OCI-M2 (cell line): ENCODE results near the gene NLRC5.
"Not testable (repeated sequence)": the region's sequence is repeated elsewhere in the genome, so short reads cannot be mapped to it uniquely, and the experiment has no call there.

ENCODE experiments used
- DNase-seq: peaks from one replicate; lab custom pipeline; 2025; ENCODE audit not compliant: unreplicated experiment; lab: John Stamatoyannopoulos, UW

The NLRC5 gene

DNA sequence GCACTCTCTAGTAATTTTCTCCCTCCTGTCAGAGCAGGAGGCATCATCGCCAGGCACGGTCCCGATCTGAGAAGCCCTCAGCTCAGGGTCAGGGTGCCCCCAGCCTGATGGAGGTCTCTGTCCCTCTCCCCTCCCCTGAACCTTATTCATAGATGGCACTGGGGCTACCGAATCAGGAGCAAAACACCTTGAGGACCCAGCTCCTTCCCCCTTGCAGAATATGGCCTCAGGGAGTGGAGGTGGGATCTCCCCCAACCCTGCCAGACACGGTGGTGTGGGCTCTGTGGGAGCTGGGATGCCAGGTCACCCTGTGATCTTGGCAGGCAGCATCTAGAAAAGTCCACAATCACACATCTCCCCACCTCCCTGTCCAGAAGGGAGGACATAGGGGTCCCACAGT, 105.6 kb downstream of the NLRC5 start:
- no peak for DNase-seq

DNA sequence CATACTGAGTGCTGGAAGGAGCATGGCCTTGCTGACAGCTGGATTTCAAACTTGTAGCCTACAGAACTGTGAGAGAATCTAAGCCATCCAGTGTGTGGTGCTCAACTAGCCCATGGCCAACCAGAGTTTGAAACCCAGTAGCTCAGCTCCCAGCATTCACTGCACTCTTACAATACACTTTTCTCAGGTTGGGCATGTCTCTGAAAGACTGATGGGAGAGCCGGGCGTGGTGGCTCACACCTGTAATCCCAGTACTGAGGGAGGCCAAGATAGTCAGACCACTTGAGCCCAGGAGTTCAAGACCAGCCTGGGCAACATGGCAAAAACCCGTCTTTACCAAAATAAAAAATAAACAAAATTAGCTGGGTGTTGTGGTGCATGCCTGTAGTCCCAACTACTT, 106.8 kb downstream of the NLRC5 start:
- no peak for DNase-seq

DNA sequence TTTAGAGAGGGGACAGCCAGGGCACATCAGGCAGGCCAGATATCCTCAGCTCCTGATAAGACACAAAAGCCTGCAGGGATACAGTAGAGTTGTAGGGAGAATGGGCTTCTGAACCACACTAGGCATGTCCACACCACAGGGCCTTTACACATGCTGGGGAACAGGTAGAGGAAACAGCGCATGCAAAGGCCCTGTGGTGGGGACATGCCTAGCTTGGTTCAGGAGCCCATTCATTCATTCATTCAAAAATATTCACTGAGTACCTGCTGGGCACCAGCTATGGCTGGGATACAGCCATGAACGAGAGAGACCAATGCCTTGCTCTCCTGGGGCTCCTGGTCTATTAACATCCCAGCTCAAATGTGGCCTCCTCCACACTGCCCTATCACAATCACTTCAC, 107.4 kb downstream of the NLRC5 start:
- no peak for DNase-seq

DNA sequence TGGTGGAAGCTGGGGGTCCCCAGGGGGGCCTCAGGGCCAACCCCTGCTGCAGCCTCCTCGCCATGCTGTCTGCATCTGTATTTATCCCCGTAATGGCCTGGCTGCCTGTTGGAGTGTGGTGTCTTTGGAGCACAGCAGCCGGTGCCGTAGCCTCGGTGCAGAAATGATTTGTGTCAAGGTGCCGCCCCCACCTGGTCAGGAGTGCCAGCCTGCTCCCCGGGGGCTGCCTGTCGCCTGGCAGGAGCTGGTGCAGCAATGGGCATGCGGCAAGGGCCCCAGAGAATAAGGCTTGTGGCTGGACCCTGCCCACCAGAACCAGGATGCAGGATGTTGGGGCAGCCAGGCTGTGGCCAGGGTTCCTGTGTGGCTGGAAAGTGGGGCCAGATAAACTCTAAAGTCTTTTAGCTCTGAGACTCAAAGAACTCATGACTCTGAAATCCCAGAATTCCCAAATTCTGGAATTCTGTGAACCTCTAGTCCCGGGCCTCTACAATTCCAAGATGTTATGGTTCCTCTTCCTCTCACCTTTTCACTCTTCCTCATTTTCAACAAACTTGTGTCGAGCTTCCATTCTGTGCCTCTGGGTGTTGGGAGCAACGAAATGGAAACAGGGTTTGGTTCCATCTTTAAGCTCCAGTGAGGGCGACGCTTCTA, 109.0 kb downstream of the NLRC5 start:
- DNase-seq: no peak

DNA sequence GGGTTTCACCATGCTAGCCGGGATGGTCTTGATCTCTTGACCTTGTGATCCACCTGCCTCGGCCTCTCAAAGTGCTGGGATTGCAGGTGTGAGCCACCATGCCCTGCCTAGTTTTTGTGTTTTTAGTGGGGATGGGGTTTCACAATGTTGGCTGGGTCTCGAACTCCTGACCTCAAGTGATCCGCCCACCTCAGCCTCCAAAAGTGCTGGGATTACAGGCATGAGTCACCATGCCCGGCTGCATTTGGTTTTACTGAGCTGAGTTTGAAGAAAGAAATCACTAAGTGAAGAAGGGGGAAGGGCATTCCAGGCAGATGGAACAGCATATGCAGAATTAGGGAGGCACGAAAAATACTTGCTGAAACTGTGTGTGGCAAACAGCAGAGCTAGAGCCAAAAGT, 110.6 kb downstream of the NLRC5 start:
- not testable (repeated sequence) for DNase-seq

DNA sequence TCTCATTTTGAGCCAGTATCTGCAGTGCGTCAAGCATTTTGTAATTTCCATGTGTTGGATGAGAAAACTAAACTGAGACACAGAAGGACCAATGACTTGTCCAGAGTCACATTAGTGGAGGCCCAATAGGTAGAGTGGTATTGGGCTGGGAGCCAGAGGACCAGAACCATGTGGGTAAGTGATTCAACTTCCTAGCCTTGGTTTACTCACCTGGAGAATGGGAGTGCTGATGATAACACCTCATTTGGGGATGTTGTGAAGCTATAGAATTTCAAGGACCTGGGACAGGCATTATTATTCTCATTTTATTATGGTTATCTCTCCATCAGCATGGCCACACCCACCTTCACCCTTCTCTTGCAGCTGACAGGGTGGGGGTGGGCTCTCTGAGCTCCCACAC, 111.1 kb downstream of the NLRC5 start:
- no peak for DNase-seq

DNA sequence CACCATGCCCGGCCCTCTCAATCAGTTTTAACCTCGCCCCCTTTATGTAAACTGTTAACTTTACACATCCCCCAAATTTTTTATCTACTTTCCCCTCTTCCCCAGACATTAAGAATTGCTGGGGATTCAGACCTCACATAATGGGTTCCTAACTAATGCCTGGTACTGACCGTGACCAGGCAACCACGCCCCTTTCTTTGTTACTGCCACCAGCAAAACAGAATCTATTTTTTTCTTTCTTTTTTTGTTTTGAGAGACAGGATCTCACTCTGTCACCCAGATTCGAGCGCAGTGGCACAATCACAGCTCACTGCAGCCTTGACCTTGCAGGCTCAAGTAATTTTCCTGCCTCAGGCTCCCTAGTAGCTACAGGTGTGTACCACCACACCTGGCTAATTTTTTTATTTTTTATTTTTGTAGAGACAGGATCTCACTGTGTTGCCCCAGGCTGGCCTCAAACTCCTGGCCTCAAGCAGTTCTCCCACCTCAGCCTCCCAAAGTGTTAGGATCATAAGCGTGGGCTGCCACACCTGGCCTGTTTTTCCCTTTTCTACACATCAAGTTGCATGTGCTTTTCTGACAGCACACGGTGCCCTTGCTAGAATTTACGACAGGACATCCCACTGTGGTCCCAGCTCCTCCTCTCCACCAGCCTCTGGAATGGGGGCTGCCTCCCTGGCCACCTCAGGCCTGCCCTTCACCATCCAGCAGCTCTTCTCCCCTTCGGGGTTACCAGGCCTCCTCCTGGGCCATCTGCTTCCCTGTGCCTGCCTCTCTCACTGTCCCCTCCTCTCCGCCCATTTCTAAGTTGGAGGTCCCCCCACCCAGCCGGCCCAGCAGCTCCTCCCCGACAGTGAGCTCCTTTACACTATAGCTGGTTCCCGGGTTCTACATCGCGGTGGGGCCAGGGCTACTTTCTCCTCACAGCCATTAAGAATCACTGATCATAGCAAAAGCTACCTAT, 113.8 kb downstream of the NLRC5 start:
- DNase-seq: no peak

DNA sequence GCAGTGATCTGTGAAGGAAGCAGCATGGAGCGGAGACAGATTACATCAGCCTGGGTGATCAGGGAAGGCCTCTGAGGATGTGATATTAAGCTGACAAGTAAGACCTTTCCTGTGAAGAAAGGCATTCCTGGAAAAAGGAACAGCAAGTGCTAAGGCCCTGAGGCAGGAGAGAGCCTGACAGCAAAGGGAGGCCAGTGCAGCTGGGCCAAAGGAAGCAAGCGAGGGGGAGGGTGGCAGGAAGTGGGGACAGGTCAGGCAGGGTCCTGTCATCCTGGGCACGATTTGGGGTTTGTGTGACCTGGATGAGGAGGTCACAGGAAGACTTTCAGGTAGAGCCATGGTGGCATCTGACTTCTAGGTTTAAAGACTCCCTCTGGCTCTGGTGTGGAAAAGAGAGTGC, 115.3 kb downstream of the NLRC5 start:
- DNase-seq: no peak

DNA sequence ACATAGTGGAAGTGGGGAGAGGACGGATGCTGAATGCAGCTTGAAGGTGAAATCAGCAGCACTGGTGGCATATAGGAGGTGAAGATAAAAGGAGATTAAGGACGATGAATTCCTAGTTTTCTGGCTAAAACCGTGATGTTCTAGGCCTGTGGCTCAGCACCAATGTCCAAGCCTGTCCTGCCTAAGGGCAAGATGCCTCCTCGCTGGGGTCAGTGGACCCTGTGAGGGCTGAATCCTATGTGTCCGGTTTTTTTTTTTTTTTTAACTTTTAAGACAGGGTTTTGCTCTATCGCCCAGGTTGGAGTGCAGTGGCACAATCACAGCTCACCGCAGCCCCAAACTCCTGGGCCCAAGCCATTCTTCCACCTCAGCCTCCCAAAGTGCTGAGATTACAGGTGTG, 115.8 kb downstream of the NLRC5 start:
- no peak for DNase-seq

DNA sequence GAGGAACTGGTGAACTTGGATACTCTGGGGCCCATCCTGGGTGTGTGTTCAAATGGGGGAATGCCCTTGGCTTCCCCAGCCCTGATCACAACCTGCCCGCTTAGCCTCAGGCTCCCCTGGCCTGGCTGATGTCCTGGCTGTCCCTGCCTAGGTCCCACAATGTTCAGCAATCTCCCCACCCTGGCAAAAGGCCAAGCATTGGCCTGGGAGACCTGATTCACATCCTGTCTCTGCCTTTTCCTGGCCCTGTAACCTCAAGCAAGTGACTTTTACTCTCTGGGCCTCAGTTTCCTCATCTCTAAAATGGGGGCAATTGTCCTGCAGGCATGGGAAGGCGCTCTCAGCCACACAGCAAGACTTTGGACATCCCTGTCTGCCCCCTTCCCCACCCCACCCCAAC, 117.4 kb downstream of the NLRC5 start:
- no peak for DNase-seq

DNA sequence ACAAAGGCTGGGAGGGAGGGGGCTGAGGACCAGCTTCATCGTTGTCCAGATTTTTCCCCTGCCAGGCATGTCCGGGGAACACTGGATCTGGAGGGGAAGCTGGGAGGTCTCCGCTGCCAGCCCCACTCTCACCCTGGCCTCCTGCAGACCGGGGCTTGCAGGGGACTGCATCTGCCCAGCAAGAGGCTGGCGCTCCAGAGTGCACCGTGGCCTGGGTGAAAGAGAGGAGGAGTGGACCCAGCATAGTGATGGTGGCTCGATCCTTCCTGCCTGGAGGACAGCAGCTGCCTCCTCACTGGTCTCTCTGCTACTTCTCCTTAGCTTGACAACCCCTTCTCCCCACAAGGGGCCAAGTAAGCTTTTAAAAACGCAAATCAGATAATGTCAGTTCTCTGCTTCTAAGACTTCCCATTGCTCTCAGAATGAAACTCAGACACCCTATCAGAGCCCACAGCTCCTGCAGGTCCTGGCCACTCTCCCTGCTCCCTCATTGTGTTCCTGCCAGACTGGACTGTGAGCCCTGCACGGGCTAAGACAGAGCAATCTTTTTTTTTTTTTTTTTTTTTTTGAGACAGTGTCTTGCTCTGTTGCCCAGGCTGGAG, 118.1 kb downstream of the NLRC5 start:
- no peak for DNase-seq

DNA sequence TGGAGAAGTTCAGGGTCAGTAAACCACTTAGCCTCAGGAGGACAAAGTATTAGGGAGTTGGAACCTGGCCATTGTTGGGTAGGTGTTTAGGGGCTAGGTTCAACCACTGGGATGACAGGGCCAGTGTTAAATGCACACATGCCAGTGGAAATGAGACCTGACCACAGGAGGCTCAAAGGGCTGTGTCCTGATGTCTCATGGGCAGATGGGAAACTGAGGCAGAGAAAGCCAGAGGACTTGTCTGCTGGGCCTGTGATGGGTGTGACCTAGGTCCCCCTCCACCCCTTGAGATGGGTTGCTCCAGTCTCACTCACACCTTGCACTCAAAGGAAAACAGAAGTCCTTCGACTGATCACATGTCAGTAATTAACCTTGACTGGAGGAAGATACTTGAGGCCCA, 119.1 kb downstream of the NLRC5 start:
- no peak for DNase-seq

DNA sequence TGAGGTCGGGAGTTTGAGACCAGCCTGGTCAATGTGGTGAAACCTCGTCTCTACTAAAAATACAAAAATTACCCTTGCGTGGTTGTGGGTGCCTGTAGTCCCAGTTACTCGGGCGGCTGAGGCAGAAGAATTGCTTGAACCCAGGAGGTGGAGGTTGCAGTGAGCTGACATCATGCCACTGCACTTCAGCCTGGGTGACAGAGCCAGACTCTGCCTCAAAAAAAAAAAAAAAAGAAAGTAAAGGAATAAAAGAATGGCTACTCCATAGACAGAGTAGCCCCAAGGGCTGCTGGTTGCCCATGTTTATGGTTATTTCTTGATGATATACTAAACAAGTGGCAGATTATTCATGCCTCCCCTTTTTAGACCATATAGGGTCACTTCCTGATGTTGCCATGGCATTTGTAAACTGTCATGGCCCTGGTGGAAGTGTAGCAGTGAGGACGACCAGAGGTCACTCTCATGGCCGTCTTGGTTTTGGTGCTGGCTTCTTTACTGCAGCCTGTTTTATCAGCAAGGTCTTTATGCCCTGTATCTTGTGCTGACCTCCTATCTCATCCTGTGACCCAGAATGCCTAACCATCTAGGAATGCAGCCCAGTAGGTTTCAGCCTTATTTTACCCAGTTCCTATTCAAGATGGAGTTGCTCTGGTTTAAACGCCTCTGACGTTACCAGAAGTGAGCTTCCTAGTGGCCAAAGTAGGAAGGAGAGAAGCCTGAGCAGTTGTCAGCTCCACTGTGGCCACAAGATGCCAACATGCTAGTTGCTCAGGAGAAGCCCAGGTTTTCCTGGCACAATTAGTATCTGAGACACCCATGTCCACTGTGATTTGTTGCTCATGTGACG, 120.1 kb downstream of the NLRC5 start:
- not testable (repeated sequence) for DNase-seq

DNA sequence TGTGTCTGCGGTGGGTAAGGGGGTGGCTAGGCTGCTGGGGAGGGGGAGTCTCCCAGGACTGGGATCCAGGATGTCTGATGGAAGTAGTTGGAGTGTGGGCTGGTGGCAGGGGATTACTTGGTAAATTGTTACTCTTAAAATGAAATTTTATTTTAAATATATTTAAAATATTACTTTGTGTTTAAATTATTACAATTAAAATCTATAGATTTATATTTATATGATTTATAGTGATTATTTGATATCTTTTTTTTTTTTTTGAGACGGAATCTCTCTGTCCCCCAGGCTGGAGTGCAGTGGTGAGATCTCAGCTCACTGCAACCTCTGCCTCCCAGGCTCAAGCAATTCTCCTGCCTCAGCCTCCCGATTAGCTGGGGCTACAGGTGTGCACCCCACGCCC, 121.6 kb downstream of the NLRC5 start:
- DNase-seq: no peak

DNA sequence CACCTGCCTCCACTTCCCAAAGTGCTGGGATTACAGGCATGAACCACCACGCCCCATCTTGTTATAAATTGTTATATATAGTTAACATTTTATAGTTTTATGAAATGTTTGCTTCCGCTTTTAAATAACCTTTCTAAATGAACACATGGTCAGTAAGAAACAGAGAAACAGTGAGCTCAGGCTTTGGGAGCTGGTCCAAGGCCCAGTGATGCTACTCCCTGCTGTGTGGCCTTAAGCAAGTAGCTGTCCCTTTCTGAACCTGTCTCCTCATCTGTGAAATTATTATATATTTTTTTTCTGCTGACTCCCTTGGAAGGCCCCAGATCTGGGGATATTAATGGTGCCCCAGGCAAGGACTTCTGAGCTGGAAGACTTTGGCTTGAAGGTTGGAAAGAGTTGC, 122.1 kb downstream of the NLRC5 start:
- DNase-seq: no peak

DNA sequence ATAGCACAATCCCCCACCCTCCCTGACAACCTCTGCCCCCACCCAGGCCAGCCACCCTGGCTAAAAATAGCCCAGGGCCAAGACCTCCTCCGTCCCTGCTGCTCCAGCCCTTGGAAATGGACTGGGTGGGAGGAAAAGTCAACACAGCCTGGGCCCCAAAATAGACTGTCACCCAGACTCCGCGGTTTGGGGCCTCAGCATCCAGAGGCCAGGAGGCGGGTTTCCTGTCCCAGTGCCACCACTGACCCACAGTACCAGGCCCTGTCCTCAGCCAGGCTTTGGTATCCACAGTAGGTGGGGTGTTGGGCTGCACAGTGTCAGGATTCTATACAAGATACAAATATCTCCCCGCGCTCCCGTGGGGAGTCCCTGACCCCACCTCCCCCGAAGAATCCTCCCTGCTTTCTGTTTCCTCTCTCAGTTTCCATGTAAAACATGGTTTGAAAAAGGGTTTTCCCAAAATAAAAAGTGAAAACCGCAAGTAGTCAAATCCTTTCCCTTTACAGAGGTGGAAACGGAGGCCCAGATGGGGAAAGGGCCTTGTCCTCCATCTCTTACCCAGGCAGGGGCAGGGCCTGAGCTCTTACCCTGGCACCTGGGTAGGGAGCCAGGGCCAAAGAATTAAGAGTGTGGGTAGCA, 123.2 kb downstream of the NLRC5 start:
- no peak for DNase-seq

DNA sequence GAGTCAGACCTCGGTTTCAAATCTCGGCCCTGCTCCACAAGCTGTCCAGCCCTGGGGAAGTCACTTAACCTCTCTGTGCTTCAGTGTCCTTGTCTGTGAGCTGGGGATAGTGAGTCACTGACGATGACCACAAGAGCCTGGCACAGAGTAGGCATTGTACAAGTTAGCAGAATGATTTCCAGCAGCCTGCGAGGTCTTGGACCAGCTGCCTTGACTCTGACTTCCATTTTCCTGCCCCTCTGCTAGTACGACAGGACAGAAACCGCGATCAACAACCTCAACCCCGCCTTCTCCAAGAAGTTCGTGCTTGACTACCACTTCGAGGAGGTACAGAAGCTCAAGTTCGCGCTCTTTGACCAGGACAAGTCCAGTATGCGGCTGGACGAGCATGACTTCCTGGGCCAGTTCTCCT, 123.7 kb downstream of the NLRC5 start:
- no peak for DNase-seq

DNA sequence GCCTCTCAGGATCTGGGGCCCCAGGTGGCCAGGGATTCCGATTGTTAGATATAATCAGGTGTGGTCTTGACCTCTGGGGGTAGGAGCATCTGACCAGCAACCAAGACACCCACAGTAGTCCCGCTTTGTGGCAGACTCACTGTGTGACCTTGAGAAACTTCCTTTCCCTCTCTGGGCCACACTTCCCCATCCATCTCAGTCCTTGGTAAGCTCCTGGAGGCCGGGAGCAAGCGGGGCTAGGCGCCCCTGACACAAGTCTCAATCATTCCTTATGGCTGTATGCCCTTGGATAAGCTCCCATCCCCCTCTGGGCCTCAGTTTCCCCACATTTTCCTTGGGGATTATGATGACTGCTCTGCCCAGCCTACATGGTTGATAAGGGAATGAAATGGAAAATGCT, 124.3 kb downstream of the NLRC5 start:
- DNase-seq: no peak

DNA sequence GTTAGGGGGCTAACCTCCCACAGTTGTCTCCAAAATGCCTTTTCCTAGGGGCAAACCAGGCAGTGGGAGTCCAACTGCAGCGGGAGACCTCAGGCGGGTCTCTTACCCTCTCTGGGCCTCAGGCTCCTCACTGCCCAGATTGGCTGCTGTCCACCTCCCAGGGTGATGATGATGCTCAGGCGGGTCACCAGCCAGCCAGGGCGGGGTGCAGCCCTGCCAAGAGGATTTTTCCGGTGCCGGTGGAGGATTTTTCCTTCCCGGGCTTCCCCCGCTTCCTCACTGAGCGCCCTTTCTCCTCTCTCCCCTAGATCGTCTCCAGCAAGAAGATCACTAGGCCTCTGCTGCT, 125.8 kb downstream of the NLRC5 start:
- no peak for DNase-seq

DNA sequence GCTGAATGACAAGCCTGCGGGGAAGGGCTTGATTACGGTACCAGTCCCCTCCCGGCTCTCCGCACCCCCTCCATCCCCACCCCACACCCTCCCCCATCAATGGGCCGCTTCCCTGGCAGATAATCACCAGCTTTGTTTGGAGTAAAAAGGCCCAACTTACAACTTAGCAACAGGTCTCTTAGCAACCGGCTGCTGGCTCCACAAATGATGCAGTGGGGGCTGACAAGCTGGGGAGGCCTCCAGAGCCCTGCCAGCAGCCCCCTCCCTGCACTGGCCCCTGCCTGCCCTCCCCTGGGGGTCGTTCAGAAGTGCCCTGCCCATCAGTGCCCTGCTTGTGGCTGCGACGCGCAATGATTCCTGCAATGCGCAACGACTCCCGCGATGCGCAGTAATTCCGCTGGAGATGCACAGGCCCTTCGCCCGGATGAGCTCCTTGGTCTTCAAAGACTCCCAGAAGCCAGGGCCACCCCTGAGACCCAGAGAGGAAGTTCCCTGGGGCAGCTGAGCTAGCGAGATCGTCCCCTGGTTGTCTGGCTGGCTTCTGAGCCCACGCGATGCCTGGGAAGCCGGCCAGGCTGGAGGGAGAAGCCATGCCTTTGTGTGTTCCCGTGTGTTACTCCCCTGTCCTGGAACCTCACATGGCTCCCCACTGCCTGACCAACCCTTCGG, 126.3 kb downstream of the NLRC5 start:
- DNase-seq: no peak
